ENCODE data around the gene CD300LB.

GRCh38 chr17:74567397-74567796 is 36.1 kb upstream of the CD300LB start, which contains the start of gene CD300H:
- TF ChIP-seq, protein P1, sequence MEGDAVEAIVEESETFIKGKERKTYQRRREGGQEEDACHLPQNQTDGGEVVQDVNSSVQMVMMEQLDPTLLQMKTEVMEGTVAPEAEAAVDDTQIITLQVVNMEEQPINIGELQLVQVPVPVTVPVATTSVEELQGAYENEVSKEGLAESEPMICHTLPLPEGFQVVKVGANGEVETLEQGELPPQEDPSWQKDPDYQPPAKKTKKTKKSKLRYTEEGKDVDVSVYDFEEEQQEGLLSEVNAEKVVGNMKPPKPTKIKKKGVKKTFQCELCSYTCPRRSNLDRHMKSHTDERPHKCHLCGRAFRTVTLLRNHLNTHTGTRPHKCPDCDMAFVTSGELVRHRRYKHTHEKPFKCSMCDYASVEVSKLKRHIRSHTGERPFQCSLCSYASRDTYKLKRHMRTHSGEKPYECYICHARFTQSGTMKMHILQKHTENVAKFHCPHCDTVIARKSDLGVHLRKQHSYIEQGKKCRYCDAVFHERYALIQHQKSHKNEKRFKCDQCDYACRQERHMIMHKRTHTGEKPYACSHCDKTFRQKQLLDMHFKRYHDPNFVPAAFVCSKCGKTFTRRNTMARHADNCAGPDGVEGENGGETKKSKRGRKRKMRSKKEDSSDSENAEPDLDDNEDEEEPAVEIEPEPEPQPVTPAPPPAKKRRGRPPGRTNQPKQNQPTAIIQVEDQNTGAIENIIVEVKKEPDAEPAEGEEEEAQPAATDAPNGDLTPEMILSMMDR (conservative IDR thresholded peaks at IDR 0.05), result no peak
- TF ChIP-seq ZFX (IDR thresholded peaks at IDR 0.05), result no peak
